ENCODE results near the gene TRAF4. TPM values are rescaled to one million over a fixed set of nuclear protein-coding genes. Genes with fewer than 3 reads are reported as not detected.

TRAF4 gene
- total and polyA plus RNA-seq, 9 of the 15 experiments (the other 6 are each of a cell fraction or from before 2014, with no cell fraction given), result 2.4 to 147 (median 72.4) TPM

- TF ChIP-seq MAX (CRISPR knock-in tag; IDR thresholded peaks at IDR 0.05) (peak; percentile 19; the same call in 1 of the 2 replicates), ASH1L (IDR thresholded peaks at IDR 0.05; ENCODE audit: borderline replicate concordance, low read depth, partially characterized antibody) (no peak), ZNF592 (IDR thresholded peaks at IDR 0.05) (peak; percentile 40; the same call in 1 of the 2 replicates), CHD2 (IDR thresholded peaks at IDR 0.05; ENCODE audit: low read depth, low read length) (0 out of 2 replicates have a peak, but pooled peaks have one; percentile 34)
These were observed 5.8 kb upstream of the TRAF4 start (continued) for GRCh38 chr17:28737770-28738679.

All from K562 (cell line).